NCI-H510A (cell line): ENCODE data around the gene AASS.
"Not testable (repeated sequence)": the region's sequence is repeated elsewhere in the genome, so short reads cannot be mapped to it uniquely, and the experiment has no call there.

ENCODE experiments used
- DNase-seq: peaks from one replicate; lab custom pipeline; 2025; lab: John Stamatoyannopoulos, UW

Gene AASS

GRCh38 chr7:122143751-122144711 lies at the start of gene AASS:
TSS of gene AASS (minus strand) at chr7:122144249. CDS start at chr7:122133726, 10,523 bp downstream.
- DNase-seq: peak; percentile 71

DNA sequence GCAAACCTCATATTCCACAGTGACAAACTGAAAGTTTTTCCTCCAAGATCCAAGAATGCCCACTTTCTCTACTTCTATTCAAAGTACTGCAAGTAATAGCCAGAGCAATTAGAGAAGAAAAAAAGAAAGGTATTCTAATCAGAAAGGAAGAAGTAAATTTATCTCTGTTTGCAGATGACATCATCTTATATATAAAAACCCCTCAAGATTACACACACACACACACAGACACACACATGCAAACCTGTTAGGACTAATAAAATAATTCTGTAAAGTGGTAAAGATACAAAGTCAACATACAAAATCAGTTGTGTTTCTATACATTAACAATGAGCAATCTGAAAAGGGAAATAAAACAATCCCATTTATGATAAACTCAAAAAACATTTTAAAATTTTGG lies 44.7 kb upstream of the AASS start:
- no peak for DNase-seq

GRCh38 chr7:122183106-122183505 lies 39.1 kb upstream of the AASS start:
- DNase-seq: no peak

DNA sequence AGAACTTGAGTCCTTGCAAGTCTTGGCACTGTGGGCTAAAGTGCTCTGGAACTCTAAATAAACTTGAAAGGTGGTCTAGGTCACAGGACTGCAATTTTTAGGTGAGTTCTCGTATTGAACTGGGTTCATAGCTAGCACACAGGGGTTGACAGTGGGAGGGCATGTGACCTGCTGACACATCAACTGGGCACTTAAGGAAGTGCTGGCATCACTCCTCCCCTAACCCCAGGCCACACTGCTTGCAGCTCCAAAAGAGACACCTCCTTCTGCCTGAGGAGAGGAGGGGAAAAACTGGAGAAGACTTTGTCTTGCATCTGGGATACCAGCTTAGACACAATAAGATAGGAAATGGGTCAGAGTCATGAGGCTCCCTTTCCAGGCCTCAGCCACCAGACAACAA lies 38.0 kb upstream of the AASS start:
- no peak for DNase-seq

DNA sequence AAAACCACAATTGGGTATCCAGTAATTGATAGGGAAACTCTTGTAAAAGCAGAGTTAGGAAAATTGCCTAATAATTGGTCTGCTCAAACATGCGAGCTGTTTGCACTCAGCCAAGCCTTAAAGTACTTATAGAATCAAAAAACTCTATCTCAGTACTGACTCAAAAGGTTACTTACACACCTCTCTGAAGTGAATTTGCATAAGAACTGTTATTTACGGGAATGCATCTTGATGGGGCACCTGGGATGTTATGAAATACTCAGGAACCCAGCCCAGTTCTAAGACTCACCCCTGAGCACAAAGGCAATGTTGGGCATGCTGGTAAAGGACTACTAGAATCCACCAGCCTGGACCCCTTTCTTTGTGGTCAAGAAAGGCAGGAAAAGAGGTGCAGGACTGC lies 28.1 kb upstream of the AASS start:
- DNase-seq: not testable (repeated sequence)

DNA sequence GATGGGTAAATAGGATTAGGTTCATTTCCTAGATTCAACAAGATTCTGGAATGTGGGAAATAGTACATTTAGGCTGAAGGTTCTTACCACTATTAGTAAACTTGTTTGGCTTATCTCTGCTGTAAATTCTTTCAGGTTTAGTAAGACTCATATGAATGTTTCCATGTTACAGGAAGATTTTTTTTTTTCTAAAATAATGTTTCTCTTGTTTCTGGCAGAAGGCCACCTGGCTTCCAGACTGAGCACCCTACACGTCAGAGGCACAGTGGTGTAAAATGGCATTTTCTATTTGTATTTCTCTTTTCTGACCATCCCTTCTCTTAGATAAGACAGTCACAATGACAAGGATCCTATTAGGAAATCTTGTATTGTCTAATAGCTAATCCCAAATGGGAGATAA lies 22.7 kb upstream of the AASS start:
- DNase-seq: no peak

- DNase-seq: no peak
Measured at GRCh38 chr7:122166275-122166674, 22.2 kb upstream of the AASS start.

DNA sequence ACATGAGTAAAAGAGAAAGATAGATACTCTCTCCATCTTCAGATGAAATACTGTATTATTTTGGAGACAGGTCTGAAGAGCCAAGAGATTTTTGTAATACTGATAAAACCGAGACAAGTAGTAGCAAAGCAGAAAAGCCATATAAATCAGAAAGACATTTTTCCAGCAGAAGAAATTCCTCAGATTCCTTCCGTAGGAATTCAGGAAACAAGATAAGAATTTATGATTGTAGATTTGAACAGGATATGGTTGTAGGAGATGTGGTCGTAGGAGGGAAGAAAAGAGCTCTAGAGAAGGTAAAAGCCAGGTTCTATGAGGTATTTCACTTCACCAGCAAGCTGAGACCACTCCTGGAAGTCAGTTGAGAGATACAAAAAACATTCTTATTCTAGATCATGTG lies 17.6 kb upstream of the AASS start:
- DNase-seq: no peak

DNA sequence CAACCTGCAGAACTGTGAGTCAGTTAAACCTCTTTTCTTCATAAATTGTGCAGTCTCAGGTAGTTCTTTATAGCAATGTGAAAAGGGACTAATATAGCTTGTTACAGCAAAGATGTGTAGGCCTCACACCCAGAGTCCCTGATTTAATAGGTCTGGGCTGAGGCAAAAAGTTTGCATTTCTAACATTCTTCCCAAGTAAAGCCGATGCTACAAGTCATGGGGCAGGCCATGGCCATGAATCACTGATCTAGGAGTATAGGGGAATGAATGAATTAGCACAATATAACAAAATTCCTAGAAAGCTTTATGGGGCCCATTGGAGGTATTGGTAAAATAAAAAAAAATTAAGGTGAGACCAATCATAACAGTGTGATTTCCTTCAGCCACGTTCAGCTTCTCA lies 11.5 kb upstream of the AASS start:
- no peak for DNase-seq

DNA sequence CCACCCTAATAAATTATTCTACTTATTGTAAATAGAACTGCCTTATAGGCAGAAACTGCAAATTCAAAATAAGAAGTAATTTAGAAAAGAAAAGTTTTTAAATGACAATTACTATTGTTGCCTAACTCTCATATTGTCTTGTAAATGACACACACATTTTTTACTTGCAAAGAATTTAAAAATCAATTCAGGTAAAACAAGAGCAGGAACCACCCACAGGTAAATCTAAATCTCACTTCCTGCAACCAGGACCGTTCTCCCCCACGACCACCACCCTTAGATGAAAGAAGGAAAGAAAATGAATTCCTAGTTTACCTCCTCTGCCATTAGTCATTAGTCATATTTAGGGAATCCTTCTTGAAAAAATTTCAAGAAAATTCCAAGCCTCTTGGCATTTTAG lies 4.8 kb upstream of the AASS start:
- no peak for DNase-seq

- DNase-seq: no peak
Measured at GRCh38 chr7:122148081-122148480, 4.0 kb upstream of the AASS start.

DNA sequence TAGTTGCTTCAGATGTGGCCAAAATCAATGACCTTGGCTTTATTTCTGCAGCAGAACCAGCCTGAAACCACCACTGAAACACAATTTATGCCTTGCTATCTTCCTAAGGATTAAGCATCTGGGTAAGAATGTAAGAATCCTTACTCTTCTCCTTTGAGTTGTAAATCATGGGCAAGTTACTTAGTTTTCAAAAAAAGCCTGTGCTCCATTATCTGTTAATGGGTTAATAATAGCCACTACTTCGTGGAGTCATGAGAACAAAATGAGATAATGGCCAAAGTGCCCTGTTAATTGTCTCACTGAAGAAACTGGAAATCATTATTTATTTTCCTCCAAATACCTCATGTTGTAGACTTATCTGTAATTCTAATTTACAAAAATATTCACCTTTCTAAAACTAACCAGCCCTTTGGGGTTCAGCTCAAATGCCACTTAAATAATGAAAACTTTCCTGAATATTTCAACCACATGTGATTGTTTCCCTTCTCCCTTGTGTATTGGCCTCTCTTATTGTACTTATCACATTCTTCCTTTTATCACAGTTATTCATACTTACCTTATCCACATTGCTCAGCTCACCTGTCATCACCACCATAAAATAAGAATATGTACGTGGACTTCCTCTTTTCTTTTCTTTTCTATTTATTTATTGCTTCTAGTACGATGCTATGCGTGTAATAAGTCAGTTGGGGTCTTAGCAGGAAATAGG lies 2.0 kb upstream of the AASS start:
- no peak for DNase-seq

DNA sequence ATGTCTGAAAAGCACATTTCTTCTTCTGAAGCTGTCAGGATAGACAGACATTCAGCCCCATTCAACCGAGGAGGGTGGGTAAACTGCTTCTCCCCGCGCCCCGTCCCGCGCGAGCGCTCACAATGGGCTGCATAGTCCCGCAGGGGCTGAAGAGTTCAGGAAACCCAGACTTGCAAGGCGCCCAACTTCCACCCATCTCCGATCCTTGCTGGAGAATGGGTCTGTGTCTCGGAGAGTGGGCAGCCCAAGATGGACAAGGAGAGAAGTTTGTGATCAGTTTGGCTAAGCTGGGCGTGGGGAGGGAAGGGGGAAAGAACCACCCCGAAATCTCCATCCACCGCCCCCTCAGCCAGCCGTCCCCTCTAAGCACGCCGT lies 686 bp downstream of the AASS start:
- no peak for DNase-seq

GRCh38 chr7:122140918-122141317 lies 3.1 kb downstream of the AASS start:
- DNase-seq: no peak

DNA sequence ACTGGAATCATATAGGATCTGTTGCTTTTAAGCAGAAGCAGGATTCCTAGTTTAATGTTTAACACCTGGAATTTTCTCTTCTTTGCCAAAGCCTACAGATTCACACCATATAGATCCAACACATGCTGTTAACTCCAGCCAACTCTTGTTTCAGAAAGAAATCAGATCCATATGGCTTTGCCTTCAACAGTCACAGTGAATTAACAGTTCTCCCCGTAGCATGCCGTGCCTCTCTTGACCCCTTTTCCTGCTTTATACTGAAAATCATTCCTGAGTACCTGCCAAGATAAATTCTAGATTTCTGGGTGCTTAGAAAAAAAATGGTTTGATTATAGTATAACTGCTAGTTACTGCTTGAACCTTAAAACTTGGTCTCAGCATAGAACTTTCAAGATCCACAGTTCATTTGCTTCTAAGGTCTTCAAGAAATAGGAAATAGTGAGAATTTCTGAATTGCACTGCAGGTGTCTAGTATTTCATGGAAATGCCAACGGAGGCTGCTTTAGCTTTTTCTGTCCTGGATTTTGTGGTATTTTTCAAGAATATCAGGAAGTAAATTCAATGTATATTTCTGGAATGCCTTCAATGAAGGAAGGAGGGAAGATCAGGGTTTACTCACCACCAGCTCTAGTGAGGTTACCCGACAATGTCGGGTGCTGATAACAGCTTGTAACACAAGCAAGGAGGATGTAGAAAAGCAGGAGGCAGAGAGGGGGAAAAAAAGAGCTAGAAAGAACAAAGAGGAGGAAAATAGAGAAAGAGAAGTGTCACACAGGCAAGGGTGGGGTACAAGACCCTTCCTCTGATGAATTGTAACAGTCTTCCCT lies 6.6 kb downstream of the AASS start:
- no peak for DNase-seq

DNA sequence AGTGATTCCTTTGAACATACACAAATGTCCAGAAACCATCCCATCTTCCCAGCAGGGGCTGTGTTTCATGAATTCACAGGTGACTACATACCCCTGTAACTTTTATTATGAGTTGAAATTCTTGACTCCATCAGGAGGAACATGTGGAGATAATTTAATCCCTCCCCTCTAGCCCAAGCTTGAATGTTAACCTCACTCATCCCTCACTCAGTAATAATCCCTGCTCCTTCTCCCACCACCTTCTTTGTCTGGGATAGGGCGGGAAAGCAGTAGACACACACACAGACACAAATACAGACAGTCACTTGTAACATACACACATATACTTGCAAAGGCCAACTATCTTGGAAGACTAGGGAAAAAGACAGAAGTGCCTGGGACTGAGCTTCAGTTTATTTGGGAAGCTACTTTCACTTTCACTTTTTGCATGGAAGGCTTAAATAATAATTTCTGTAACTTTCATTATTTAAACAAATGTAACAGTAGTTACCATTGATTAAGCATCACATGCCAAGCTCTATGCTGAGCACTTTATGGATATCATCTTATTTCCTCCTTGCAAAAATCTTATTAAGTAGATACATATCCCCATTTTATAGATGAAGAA lies 7.3 kb downstream of the AASS start:
- no peak for DNase-seq

DNA sequence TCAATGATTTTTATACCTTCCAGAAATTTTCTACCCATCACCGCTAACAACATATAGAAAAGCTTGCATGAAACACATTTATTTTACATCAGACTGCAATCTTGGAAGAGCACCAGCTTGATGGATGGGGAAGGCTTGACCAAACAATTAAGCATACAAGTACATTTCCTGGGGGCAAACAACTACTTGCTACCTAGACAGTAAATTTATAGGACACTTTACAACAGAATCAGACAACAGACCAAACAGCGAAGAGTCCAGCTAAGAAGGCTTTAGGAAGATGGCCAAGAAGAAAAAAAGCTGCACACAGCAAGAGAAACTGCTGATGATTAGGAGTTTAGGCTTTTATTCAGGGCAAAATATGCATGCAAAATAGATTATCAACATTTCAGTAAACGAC lies 8.0 kb downstream of the AASS start:
- no peak for DNase-seq

DNA sequence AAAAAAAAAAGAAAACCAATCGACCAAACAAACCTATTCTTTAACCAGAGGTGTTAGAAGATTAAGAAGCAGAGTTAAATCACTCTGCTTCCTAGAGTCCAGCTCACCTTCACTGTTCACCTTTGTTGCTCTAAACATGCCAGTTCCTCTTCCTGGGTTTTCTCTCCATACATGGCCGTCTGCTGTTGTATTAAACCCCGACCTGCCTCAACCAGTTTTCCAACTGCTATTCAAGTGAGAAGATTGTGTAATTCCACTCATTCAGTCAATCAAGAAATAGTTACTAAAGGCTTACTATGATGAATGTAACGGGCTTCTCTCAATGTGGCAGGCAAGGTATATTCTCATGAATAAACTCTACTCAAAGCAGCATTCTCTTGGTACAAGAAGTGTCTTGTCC lies 8.8 kb downstream of the AASS start:
- DNase-seq: no peak

- DNase-seq: not testable (repeated sequence)
Measured at GRCh38 chr7:122134793-122135192, 9.3 kb downstream of the AASS start.

GRCh38 chr7:122133477-122133876 lies 10.6 kb downstream of the AASS start:
- no peak for DNase-seq

GRCh38 chr7:122132341-122132740 lies 11.7 kb downstream of the AASS start:
- no peak for DNase-seq

DNA sequence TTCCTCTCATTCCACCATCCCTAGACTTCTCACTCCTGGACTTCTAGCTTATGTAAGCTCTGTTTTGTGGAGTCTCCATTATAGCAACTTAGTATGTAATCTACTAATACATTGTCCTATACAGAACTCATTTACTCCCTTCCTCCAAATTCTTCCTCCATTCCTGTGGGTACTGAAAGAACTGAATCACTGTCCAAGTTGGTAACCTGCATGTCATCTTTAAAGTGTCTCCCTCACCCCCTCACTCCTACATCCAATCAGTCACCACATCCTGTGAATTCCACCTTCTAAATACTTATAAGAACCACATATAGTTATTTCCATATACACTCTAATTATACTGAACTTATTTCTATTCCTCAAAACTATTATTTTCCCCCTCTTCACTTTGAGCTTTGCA lies 20.3 kb downstream of the AASS start:
- no peak for DNase-seq
